HT-29 (cell line): ENCODE results near the gene MS4A4A. TPM values are rescaled to one million over a fixed set of nuclear protein-coding genes. Genes with fewer than 3 reads are reported as not detected.

ENCODE experiments used
- DNase-seq: peaks from one replicate; pipeline ENCODE4 v3.0.0-alpha.2; 2015; ENCODE audit warnings: low spot score
- total RNA-seq: library from RNA; depleted of rRNA; stranded (reverse); fragments of >200 nt; shearing (Covaris generic); gene quantifications from 2 replicates; pipeline ENCODE4 v1.2.3, GENCODE V29; 2014; rRNA removed

MS4A4A gene
- total RNA-seq, 1 experiment from 2014 or later = not detected

DNA sequence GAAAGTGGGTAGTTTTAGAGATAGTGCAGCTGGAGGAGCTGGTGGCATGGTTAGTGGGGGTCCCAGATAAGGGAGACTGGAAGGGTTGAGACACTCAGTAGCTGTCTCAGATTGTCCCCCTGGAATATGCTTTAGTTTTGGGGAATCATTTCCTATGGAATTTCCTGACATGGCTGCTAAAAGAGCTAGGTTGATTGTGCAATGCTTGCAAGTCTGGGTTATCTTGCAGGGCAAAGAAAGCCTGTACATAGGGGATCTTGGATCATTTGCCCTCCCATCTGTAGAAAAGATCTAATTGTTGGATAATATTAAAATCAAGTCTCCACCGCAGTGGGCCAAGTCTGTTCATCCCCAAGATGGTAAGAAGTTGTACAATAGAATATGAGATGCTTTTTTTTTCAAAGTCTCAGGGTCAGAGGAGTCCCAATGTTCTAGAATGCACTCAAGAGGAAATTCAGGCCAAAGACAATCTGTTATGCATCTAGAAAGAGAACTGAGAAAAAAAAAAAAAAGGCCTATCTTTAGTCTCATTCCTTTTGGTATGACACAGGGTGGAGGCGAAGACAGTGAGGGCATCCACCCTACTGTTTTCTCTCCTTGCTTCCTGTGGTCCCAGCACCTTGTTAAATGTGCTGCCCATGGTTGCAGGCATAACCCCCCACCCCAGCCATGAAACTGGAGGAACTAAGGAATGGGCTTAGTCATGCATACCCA lies 66.8 kb downstream of the MS4A4A start:
- DNase-seq = no peak

DNA sequence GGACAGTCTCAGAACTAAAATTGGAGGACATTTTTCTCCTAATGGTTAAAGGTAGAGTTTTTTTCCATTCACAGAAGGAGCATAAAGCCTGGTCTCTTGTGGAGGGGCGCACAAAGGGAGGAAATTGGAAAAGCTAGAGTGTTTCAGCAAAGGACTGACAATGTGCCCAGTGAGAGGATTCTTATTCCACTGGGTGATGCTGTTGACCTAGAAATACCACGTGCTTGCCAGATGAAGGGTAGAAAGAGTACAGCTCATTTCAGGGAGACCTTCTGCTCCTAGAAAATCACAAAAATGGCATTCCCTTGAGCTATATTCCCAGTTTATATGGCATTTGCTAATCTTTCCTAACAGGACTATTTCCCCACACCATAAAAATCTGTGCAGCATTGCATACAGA lies 67.7 kb downstream of the MS4A4A start:
- DNase-seq = no peak

DNA sequence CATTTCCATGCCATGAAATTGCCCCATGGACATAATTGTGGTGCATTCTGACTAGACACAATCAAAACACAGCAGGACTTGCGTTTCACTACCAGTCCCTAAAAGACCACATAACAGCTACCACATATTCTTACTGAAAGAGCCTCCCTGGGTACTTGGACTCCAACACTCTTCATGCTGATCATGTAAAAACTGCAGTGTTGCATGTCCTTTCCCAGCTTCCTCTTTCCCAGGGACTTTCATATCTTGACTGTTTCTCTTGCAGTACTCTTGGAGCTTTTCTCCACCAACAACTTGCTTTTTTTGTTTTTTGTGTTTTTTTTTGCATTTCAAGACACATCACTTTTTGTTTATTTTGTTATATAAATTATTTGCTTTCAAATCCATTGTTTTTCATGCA lies 69.5 kb downstream of the MS4A4A start:
- DNase-seq = no peak

DNA sequence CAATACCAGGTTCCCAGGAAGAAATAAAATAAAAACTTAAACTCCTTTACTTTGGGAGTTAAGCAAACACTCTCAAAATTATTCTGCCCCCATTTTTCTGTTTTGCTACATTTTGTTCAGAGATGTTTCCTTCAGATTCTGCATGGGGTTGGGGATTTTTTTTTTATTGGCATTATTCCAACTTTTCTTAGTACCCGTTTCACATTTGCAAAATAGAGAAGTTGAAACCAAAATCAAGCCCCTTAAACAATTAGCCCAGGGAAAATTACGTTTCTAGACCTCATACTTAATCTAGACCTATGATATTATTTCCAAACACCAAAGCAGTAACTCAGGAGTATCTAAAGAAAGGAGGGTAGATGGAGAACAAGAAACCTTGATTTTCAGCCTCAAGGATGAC lies 77.3 kb downstream of the MS4A4A start:
- DNase-seq = no peak

Other genes with a start within 250 kb of the MS4A4A start
- gene OOSP2, start 240.3 kb upstream of the MS4A4A start, total RNA-seq = not detected in 2 replicates
- not detected in 2 replicates for gene MS4A3, start 224.0 kb upstream of the MS4A4A start, total RNA-seq
- not detected in 2 replicates for gene MS4A2, start 192.0 kb upstream of the MS4A4A start, total RNA-seq
- not detected in 2 replicates for gene MS4A6A, start 97.6 kb upstream of the MS4A4A start, total RNA-seq
- gene MS4A4E, start 37.5 kb upstream of the MS4A4A start, total RNA-seq = 0.43 TPM in 1 of 2 replicates, not detected in the other
- gene MS4A6E, start 46.6 kb downstream of the MS4A4A start, total RNA-seq = not detected in 2 replicates
- not detected in 2 replicates for gene MS4A7, start 97.9 kb downstream of the MS4A4A start, total RNA-seq
- not detected in 2 replicates for gene MS4A14, start 115.8 kb downstream of the MS4A4A start, total RNA-seq
- gene MS4A5, start 148.9 kb downstream of the MS4A4A start, total RNA-seq = not detected in 2 replicates
- gene MS4A1, start 175.2 kb downstream of the MS4A4A start, total RNA-seq = not detected in 2 replicates
- gene MS4A12, start 212.1 kb downstream of the MS4A4A start, total RNA-seq = not detected in 2 replicates
- not detected in 2 replicates for gene MS4A13, start 234.7 kb downstream of the MS4A4A start, total RNA-seq